Suprapubic skin (tissue), 3 donors: ENCODE data around the gene NCLN.

Experiments
- POLR2A ChIP-seq, 2 donors: fragments of 450-650 bp; IDR thresholded peaks; one replicate each; pipeline ENCODE4 v1.6.1; 2017; ENCODE audit warnings: antibody characterized with exemption in 2 of 2, mild to moderate bottlenecking in 2 of 2, moderate library complexity in 2 of 2
- TF ChIP-seq, protein P1 (sequence below), 2 donors: fragments of 200-600 bp in 1 of 2; fragments of 450-650 bp in 1 of 2; sonication (generic) in 1 of 2; IDR thresholded peaks; one replicate each; pipeline ENCODE4 v1.5.1; 2016 to 2019; ENCODE audit warnings: antibody characterized with exemption in 2 of 2, mild to moderate bottlenecking in 1 of 2, moderate library complexity in 1 of 2

DNA sequence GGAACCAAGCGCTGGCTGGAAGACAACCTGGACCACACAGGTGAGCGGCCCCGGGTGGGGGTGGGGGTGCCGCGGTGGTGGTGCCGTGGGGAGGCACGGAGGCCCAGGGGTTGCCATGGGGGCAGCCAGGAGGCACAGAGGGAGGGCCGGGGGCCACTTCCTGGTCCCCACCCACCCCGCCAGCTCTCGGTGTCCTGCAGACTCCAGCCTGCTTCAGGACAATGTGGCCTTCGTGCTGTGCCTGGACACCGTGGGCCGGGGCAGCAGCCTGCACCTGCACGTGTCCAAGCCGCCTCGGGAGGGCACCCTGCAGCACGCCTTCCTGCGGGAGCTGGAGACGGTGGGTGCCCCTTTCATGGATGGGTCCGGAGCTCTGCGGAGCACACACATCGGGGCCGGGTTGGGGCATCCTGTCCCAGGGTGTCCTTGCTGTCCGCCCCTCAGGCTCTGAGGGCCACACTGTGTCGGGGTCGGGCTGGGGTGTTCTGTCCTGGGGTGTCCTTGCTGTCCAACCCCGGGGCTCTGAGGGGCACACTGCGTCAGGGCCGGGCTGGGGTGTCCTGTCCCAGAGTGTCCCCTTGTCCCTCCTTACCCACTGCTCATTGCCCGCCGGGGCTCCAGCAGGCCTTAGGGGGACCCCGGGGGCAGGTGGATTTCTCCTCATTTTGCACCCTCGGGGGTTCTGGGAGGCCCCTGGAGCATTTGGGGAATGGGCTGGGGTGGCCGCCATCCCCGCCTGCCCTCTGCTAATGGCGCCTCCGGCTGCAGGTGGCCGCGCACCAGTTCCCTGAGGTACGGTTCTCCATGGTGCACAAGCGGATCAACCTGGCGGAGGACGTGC lies 18.3 kb downstream of the NCLN start:
- TF ChIP-seq POLR2A (IDR thresholded peaks at IDR 0.05), result no peak
- TF ChIP-seq, protein P1, sequence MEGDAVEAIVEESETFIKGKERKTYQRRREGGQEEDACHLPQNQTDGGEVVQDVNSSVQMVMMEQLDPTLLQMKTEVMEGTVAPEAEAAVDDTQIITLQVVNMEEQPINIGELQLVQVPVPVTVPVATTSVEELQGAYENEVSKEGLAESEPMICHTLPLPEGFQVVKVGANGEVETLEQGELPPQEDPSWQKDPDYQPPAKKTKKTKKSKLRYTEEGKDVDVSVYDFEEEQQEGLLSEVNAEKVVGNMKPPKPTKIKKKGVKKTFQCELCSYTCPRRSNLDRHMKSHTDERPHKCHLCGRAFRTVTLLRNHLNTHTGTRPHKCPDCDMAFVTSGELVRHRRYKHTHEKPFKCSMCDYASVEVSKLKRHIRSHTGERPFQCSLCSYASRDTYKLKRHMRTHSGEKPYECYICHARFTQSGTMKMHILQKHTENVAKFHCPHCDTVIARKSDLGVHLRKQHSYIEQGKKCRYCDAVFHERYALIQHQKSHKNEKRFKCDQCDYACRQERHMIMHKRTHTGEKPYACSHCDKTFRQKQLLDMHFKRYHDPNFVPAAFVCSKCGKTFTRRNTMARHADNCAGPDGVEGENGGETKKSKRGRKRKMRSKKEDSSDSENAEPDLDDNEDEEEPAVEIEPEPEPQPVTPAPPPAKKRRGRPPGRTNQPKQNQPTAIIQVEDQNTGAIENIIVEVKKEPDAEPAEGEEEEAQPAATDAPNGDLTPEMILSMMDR (IDR thresholded peaks at IDR 0.05), result no peak
